K562 (cell line): Measurements from ENCODE around the gene SPINK4. TPM values are rescaled to one million over a fixed set of nuclear protein-coding genes. Genes with fewer than 3 reads are reported as not detected.

Experiments
- ATAC-seq: fragments of 200-7000 bp; cut with Tn5 transposase; 3 replicates; pipeline ENCODE4 v1.9.1; 2020; ENCODE audit warnings: moderate library complexity
- BruUV-seq: library from RNA; stranded (reverse); fragments of 400-500 nt; replicated peaks from 2 replicates; lab custom pipeline; 2021; lab: Mats Ljungman, UMichigan
- CTCF ChIA-PET: fragments of 300-600 bp; formaldehyde crosslinking; extraction: SDS; loops from one replicate; lab custom pipeline; 2021; ENCODE audit warnings: low intra/inter-chr PET ratio; lab: Yijun Ruan, JAX
- POLR2A ChIA-PET: fragments of 300-600, 350-650 bp; sonication (Branson Sonifier 250); formaldehyde crosslinking; extraction: SDS; loops from one replicate; lab custom pipeline; 2021; ENCODE audit warnings: antibody characterized with exemption, inconsistent platforms; lab: Yijun Ruan, JAX
- DNase-seq, 4 experiments: peaks; one replicate each; pipeline versions ENCODE4 v3.0.0 to v3.0.0-alpha.2; 2011 to 2018; ENCODE audit warnings: low spot score in 3 of 4, mixed read lengths in 3 of 4; ENCODE audit errors: extremely low read depth in 1 of 4
- FAIRE-seq: peaks from 2 replicates; lab custom pipeline; 2011; peaks lifted over from hg19 to GRCh38; lab: Jason Lieb, UNC
- H2AFZ ChIP-seq: 2 replicates; pipeline ENCODE4 v1.6.0; 2011; ENCODE audit warnings: low read depth, low read length, control low read depth, inconsistent platforms
- H3K27ac ChIP-seq: fragments of 200-600 bp; 3 replicates; pipeline ENCODE4 v1.8.0; 2011; ENCODE audit warnings: low read depth, mild to moderate bottlenecking, control low read depth, inconsistent platforms, low read length, moderate library complexity, mixed read lengths; ENCODE audit errors: extremely low read depth
- H3K27me3 ChIP-seq, 2 experiments: fragments of 300-600 bp in 1 of 2; 2 replicates in 1 of 2; 3 replicates in 1 of 2; pipeline versions ENCODE4 v1.6.0 to v1.8.0; 2011; ENCODE audit warnings: inconsistent platforms in 2 of 2, low read length in 2 of 2, mild to moderate bottlenecking in 1 of 2, mixed read lengths in 1 of 2, moderate library complexity in 1 of 2; ENCODE audit not compliant: control insufficient read depth in 2 of 2, insufficient read depth in 2 of 2
- H3K36me3 ChIP-seq: fragments of 300-600 bp; 3 replicates; pipeline ENCODE4 v1.8.0; 2011; ENCODE audit warnings: mild to moderate bottlenecking, low read length, inconsistent platforms; ENCODE audit not compliant: control insufficient read depth, insufficient read depth
- H3K4me1 ChIP-seq, 2 experiments: fragments of 200-600 bp in 1 of 2; replicated peaks in 1 of 2; 2 replicates in 1 of 2; 3 replicates in 1 of 2; pipeline versions ENCODE4 v1.5.1 to v1.8.0; 2011; ENCODE audit warnings: inconsistent platforms in 2 of 2, low read length in 2 of 2, mild to moderate bottlenecking in 1 of 2, mixed read lengths in 1 of 2, moderate library complexity in 1 of 2; ENCODE audit not compliant: control insufficient read depth in 2 of 2, insufficient read depth in 2 of 2
- H3K4me2 ChIP-seq: 2 replicates; pipeline ENCODE4 v1.6.1; 2011; ENCODE audit warnings: low read length, control low read depth, inconsistent platforms, mixed read lengths; ENCODE audit not compliant: insufficient read depth
- H3K4me3 ChIP-seq: fragments of 200-600 bp; sonication (generic), shearing (Covaris generic); 2 replicates; pipeline ENCODE4 v1.5.1; 2016; ENCODE audit warnings: control low read depth, inconsistent platforms
- H3K79me2 ChIP-seq: fragments of 200-600 bp; 3 replicates; pipeline ENCODE4 v1.8.0; 2011; ENCODE audit warnings: low read length, inconsistent platforms; ENCODE audit not compliant: control insufficient read depth, insufficient read depth
- H3K9ac ChIP-seq, 2 experiments: 2 replicates each; pipeline versions ENCODE4 v1.6.0 to v1.6.1; 2011; ENCODE audit warnings: low read depth in 2 of 2, low read length in 2 of 2, control low read depth in 1 of 2, inconsistent platforms in 1 of 2, mild to moderate bottlenecking in 1 of 2, mixed read lengths in 1 of 2; ENCODE audit not compliant: insufficient read depth in 1 of 2
- H3K9me1 ChIP-seq: one replicate; pipeline ENCODE4 v1.6.0; 2011; ENCODE audit warnings: inconsistent platforms, mild to moderate bottlenecking, low read length, moderate library complexity; ENCODE audit not compliant: control insufficient read depth, insufficient read depth
- H3K9me3 ChIP-seq: replicated peaks from 2 replicates; pipeline ENCODE4 v1.5.1; 2011; ENCODE audit warnings: low read depth, low read length, inconsistent platforms; ENCODE audit not compliant: control insufficient read depth, insufficient read depth
- H4K20me1 ChIP-seq: replicated peaks from 2 replicates; pipeline ENCODE4 v1.6.1; 2011; ENCODE audit warnings: low read length, inconsistent platforms, mixed read lengths; ENCODE audit not compliant: control insufficient read depth, insufficient read depth
- CHCHD3 ChIP-seq: fragments of 250-450 bp; sonication (Bioruptor Pico); IDR thresholded peaks from 2 replicates; pipeline ENCODE4 v2.1.2; 2022; ENCODE audit warnings: mild to moderate bottlenecking
- DIDO1 ChIP-seq: fragments of 450-650 bp; IDR thresholded peaks from 2 replicates; pipeline ENCODE4 v1.6.1; 2016; ENCODE audit warnings: low read depth, missing biosample characterization, missing genetic modification characterization
- GABPB1 ChIP-seq: sonication (generic); formaldehyde crosslinking; IDR thresholded peaks from 2 replicates; pipeline ENCODE4 v1.8.0; 2022; ENCODE audit warnings: mild to moderate bottlenecking, missing genetic modification reagents
- TAF7 ChIP-seq: fragments of 450-650 bp; IDR thresholded peaks from 2 replicates; pipeline ENCODE4 v1.6.1; 2016; ENCODE audit warnings: missing genetic modification characterization, missing compliant biosample characterization
- TEAD4 ChIP-seq, 2 experiments: sonication (generic) in 1 of 2; formaldehyde crosslinking in 1 of 2; IDR thresholded peaks; 2 replicates each; pipeline versions ENCODE4 v1.6.1 to v1.8.0; 2012 to 2022; ENCODE audit warnings: borderline replicate concordance in 1 of 2, inconsistent platforms in 1 of 2, low read length in 1 of 2, mild to moderate bottlenecking in 1 of 2, missing genetic modification reagents in 1 of 2
- ZNF121 ChIP-seq: sonication (generic); formaldehyde crosslinking; conservative IDR thresholded peaks from 2 replicates; pipeline ENCODE4 v1.8.0; 2022; ENCODE audit warnings: missing genetic modification reagents
- ZNF41 ChIP-seq: fragments of 250-450 bp; sonication (Bioruptor Pico); conservative IDR thresholded peaks from 2 replicates; pipeline ENCODE4 v1.4.0; 2020; ENCODE audit warnings: mild to moderate bottlenecking
- ZNF79 ChIP-seq: fragments of 250-450 bp; sonication (Bioruptor Pico); IDR thresholded peaks from 2 replicates; pipeline ENCODE4 v1.4.0; 2020; ENCODE audit warnings: low read depth, mild to moderate bottlenecking, moderate library complexity
- WGBS: fragments of 100-300 bp; shearing (Covaris generic); methylation state at CpG from one replicate; pipeline ENCODE4 v1.1.6; 2016; ENCODE audit warnings: low coverage, mixed read lengths; ENCODE audit not compliant: insufficient coverage; ENCODE audit errors: missing lambda C conversion rate; 5-methylcytosine and 5-hydroxymethylcytosine counted together
- in situ Hi-C: fragments of 300-500 bp; cut with MboI; formaldehyde crosslinking; loops from 4 replicates; pipeline ENCODE4 v1.15.0; 2018; ENCODE audit warnings: inconsistent platforms, mixed read lengths
- intact Hi-C: fragments of 100-400 bp; cut with micrococcal nuclease; formaldehyde crosslinking; loops from 2 replicates; pipeline ENCODE4 v1.14.2; 2022
- polyA plus RNA-seq, 8 experiments: library from polyadenylated mRNA; depleted of rRNA in 4 of 8; stranded (reverse) in 5 of 8; unstranded in 3 of 8; fragments of >200 nt; fragmentation: Nextera tagmentation in 2 of 8; fragmentation: Illumina TruSeq in 1 of 8; extraction: Ambion mirVana in 2 of 8; extraction: Trizol in 1 of 8; gene quantifications; 2 replicates each; pipeline versions ENCODE4 v1.2.1 to v1.2.3, GENCODE V29; 2011 to 2014; ENCODE audit warnings: inconsistent platforms in 1 of 8, missing spikeins in 1 of 8
- total RNA-seq, 7 experiments: library from RNA; depleted of rRNA in 6 of 7; stranded (reverse); fragments of >200 nt in 6 of 7; fragmentation: Illumina TruSeq in 2 of 7; extraction: Trizol in 2 of 7; gene quantifications; 2 replicates each; pipeline versions ENCODE4 v1.2.1 to v1.2.3, GENCODE V29; 2011 to 2021; ENCODE audit warnings: low replicate concordance in 1 of 7
- TF ChIP-seq, protein P1 (sequence below): fragments of 450-650 bp; IDR thresholded peaks from 2 replicates; pipeline ENCODE4 v1.6.1; 2016; ENCODE audit warnings: low read depth, mild to moderate bottlenecking, moderate library complexity
- TF ChIP-seq, protein P2 (sequence below): sonication (generic); formaldehyde crosslinking; IDR thresholded peaks from 2 replicates; pipeline ENCODE4 v1.8.0; 2022; ENCODE audit warnings: missing genetic modification reagents, mild to moderate bottlenecking, borderline replicate concordance
- TF ChIP-seq, protein P3 (sequence below): sonication (generic); formaldehyde crosslinking; IDR thresholded peaks from 2 replicates; pipeline ENCODE4 v1.8.1; 2023; ENCODE audit warnings: mild to moderate bottlenecking, missing genetic modification reagents, moderate library complexity
- TF ChIP-seq, protein P4 (sequence below), 2 experiments: fragments of 450-650 bp in 1 of 2; sonication (generic) in 1 of 2; formaldehyde crosslinking; conservative IDR thresholded peaks; 2 replicates each; pipeline versions ENCODE4 v1.4.0 to v1.8.1; 2020 to 2022; ENCODE audit warnings: mild to moderate bottlenecking in 1 of 2, missing genetic modification reagents in 1 of 2
- TF ChIP-seq, protein P5 (sequence below): fragments of 450-650 bp; formaldehyde crosslinking; IDR thresholded peaks from 2 replicates; pipeline ENCODE4 v1.4.0; 2022; ENCODE audit warnings: missing genetic modification characterization
- TF ChIP-seq, protein P6 (sequence below): fragments of 250-450 bp; sonication (Bioruptor Pico); IDR thresholded peaks from 2 replicates; pipeline ENCODE4 v1.8.0; 2022; ENCODE audit warnings: moderate library complexity, mild to moderate bottlenecking, inconsistent platforms

SPINK4 gene
- total and polyA plus RNA-seq, 9 of the 15 experiments (the other 6 are each of a cell fraction or from before 2014, with no cell fraction given) = 0.74 to 5.5 (median 2.1) TPM; not detected in 2

DNA sequence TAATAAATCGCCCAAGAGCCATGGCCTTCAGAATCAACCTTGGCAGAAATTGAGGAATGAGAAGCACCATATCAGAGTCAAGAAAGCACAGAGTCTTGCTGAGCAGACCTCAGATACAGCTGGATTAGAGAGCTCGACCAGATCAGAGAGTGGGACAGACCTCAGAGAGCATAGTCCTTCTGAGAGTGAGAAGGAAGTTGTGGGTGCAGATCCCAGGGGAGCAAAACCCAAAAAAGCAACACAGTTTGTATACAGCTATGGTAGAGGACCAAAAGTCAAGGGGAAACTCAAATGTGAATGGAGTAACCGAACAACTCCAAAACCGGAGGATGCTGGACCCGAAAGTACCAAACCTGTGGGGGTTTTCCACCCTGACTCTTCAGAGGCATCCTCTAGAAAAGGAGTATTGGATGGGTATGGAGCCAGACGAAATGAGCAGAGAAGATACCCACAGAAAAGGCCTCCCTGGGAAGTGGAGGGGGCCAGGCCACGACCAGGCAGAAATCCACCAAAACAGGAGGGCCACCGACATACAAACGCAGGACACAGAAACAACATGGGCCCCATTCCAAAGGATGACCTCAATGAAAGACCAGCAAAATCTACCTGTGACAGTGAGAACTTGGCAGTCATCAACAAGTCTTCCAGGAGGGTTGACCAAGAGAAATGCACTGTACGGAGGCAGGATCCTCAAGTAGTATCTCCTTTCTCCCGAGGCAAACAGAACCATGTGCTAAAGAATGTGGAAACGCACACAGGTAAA, 54.9 kb downstream of the SPINK4 start:
- no peak for ATAC-seq
- POLR2A ChIA-PET = no interaction called here
- intact Hi-C loops (no loop called here), in situ Hi-C loops (no loop called here)
- Histone ChIP-seq H4K20me1 (0 out of 2 replicates have a peak, but pooled peaks cover 20% of the 10 kb centered on the region), H3K9me1 (no peaks in the 10 kb centered on the region), H3K9ac (no peak overlapping the region), H3K27me3 (no peaks in the 10 kb centered on the region), H3K27ac (no peak overlapping the region; the same call in 2 of the 3 replicates), H3K4me1 (peaks cover 11 to 19% of the 10 kb centered on the region in 2 experiments; a peak in 4 of 5 replicates), H3K4me3 (no peak overlapping the region), H3K79me2 (peaks cover 96% of the 10 kb centered on the region), H3K9me3 (no peaks in the 10 kb centered on the region), H3K4me2 (no peak overlapping the region), H2AFZ (no peak overlapping the region), H3K36me3 (peaks cover 82% of the 10 kb centered on the region)
- DNase-seq = no peak
- no peak for FAIRE-seq
- 90% methylated on average over 7 of the region's 12 CpGs for WGBS
- no TSS peak for BruUV-seq
- CTCF ChIA-PET = no interaction called here
- no peak for TF ChIP-seq DIDO1
- TF ChIP-seq, protein P1, sequence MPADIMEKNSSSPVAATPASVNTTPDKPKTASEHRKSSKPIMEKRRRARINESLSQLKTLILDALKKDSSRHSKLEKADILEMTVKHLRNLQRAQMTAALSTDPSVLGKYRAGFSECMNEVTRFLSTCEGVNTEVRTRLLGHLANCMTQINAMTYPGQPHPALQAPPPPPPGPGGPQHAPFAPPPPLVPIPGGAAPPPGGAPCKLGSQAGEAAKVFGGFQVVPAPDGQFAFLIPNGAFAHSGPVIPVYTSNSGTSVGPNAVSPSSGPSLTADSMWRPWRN = no peak
- TF ChIP-seq TEAD4 (IDR thresholded peaks at IDR 0.05; ENCODE audit: low read length) = no peak
- TF ChIP-seq TEAD4 (CRISPR knock-in tag; IDR thresholded peaks at IDR 0.05; ENCODE audit: borderline replicate concordance) = no peak
- TF ChIP-seq ZNF79 (CRISPR knock-in tag) = no peak
- TF ChIP-seq, protein P2, sequence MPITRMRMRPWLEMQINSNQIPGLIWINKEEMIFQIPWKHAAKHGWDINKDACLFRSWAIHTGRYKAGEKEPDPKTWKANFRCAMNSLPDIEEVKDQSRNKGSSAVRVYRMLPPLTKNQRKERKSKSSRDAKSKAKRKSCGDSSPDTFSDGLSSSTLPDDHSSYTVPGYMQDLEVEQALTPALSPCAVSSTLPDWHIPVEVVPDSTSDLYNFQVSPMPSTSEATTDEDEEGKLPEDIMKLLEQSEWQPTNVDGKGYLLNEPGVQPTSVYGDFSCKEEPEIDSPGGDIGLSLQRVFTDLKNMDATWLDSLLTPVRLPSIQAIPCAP (CRISPR knock-in tag) = no peak
- TF ChIP-seq, protein P3, sequence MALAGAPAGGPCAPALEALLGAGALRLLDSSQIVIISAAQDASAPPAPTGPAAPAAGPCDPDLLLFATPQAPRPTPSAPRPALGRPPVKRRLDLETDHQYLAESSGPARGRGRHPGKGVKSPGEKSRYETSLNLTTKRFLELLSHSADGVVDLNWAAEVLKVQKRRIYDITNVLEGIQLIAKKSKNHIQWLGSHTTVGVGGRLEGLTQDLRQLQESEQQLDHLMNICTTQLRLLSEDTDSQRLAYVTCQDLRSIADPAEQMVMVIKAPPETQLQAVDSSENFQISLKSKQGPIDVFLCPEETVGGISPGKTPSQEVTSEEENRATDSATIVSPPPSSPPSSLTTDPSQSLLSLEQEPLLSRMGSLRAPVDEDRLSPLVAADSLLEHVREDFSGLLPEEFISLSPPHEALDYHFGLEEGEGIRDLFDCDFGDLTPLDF = no peak
- TF ChIP-seq, protein P4, sequence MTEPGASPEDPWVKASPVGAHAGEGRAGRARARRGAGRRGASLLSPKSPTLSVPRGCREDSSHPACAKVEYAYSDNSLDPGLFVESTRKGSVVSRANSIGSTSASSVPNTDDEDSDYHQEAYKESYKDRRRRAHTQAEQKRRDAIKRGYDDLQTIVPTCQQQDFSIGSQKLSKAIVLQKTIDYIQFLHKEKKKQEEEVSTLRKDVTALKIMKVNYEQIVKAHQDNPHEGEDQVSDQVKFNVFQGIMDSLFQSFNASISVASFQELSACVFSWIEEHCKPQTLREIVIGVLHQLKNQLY (CRISPR knock-in tag; conservative IDR thresholded peaks at IDR 0.05) = no peak
- TF ChIP-seq CHCHD3 (CRISPR knock-in tag) = no peak
- no peak for TF ChIP-seq TAF7 (tag)
- no peak for TF ChIP-seq GABPB1 (CRISPR knock-in tag)
- TF ChIP-seq, protein P5, sequence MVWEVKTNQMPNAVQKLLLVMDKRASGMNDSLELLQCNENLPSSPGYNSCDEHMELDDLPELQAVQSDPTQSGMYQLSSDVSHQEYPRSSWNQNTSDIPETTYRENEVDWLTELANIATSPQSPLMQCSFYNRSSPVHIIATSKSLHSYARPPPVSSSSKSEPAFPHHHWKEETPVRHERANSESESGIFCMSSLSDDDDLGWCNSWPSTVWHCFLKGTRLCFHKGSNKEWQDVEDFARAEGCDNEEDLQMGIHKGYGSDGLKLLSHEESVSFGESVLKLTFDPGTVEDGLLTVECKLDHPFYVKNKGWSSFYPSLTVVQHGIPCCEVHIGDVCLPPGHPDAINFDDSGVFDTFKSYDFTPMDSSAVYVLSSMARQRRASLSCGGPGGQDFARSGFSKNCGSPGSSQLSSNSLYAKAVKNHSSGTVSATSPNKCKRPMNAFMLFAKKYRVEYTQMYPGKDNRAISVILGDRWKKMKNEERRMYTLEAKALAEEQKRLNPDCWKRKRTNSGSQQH = no peak
- no peak for TF ChIP-seq ZNF121 (CRISPR knock-in tag)
- TF ChIP-seq, protein P6, sequence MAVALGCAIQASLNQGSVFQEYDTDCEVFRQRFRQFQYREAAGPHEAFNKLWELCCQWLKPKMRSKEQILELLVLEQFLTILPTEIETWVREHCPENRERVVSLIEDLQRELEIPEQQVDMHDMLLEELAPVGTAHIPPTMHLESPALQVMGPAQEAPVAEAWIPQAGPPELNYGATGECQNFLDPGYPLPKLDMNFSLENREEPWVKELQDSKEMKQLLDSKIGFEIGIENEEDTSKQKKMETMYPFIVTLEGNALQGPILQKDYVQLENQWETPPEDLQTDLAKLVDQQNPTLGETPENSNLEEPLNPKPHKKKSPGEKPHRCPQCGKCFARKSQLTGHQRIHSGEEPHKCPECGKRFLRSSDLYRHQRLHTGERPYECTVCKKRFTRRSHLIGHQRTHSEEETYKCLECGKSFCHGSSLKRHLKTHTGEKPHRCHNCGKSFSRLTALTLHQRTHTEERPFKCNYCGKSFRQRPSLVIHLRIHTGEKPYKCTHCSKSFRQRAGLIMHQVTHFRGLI (CRISPR knock-in tag) = no peak
- no peak for TF ChIP-seq ZNF41
